PFSK-1 (cell line): ENCODE results near the gene TRPC6.

Experiments
- POLR2AphosphoS5 ChIP-seq: IDR thresholded peaks from 2 replicates; pipeline ENCODE4 v1.6.1; 2012; ENCODE audit warnings: low read depth, mild to moderate bottlenecking, control low read depth, low read length, moderate library complexity
- REST ChIP-seq, 2 experiments: IDR thresholded peaks; 2 replicates each; pipeline versions ENCODE4 v1.6.1 to v1.8.0; 2011 to 2012; ENCODE audit warnings: low read depth in 2 of 2, low read length in 2 of 2, control low read depth in 1 of 2, inconsistent platforms in 1 of 2, mild to moderate bottlenecking in 1 of 2, moderate library complexity in 1 of 2; ENCODE audit not compliant: insufficient read depth in 1 of 2
- TAF1 ChIP-seq: IDR thresholded peaks from 2 replicates; pipeline ENCODE4 v1.6.1; 2012; ENCODE audit warnings: low read length, control low read depth, borderline replicate concordance; ENCODE audit not compliant: insufficient read depth

GRCh38 chr11:101442171-101442570, 141.6 kb downstream of the TRPC6 start:
- TF ChIP-seq POLR2AphosphoS5: no peak
- TF ChIP-seq REST (IDR thresholded peaks at IDR 0.05; ENCODE audit: insufficient read depth in 1 of 2, low read depth in 2 of 2, low read length in 2 of 2): no peak
- TF ChIP-seq TAF1: no peak
